ENCODE data around the gene AAK1.

- TF ChIP-seq CTCF (IDR thresholded peaks at IDR 0.05) (no peak), POLR2A (IDR thresholded peaks at IDR 0.05) (no peak)
Measured at GRCh38 chr2:69612707-69613106, 30.8 kb downstream of the AAK1 start.

Data from prostate gland (tissue), 2 donors.